Ishikawa (cell line): Measurements from ENCODE around the gene REC114.

Experiments
- CEBPB ChIP-seq: IDR thresholded peaks from 2 replicates; pipeline ENCODE4 v1.6.1; 2012
- CREB1 ChIP-seq: IDR thresholded peaks from 2 replicates; pipeline ENCODE4 v1.6.1; 2012; ENCODE audit warnings: low read depth
- EGR1 ChIP-seq: IDR thresholded peaks from 2 replicates; pipeline ENCODE4 v1.6.1; 2012
- EP300 ChIP-seq: IDR thresholded peaks from 2 replicates; pipeline ENCODE4 v1.6.1; 2012; ENCODE audit warnings: borderline replicate concordance
- FOXM1 ChIP-seq: IDR thresholded peaks from 2 replicates; pipeline ENCODE4 v1.6.1; 2012; ENCODE audit warnings: low read depth, borderline replicate concordance
- MAX ChIP-seq: IDR thresholded peaks from 2 replicates; pipeline ENCODE4 v1.6.1; 2012
- NFIC ChIP-seq: IDR thresholded peaks from 2 replicates; pipeline ENCODE4 v1.6.1; 2012
- RAD21 ChIP-seq: IDR thresholded peaks from 2 replicates; pipeline ENCODE4 v1.6.1; 2012; ENCODE audit warnings: low read depth
- REST ChIP-seq: IDR thresholded peaks from 2 replicates; pipeline ENCODE4 v1.6.1; 2012; ENCODE audit warnings: low read depth, mild to moderate bottlenecking
- TAF1 ChIP-seq: IDR thresholded peaks from 2 replicates; pipeline ENCODE4 v1.6.1; 2012; ENCODE audit warnings: low read depth, mild to moderate bottlenecking
- TCF12 ChIP-seq: IDR thresholded peaks from 2 replicates; pipeline ENCODE4 v1.6.1; 2012; ENCODE audit warnings: low read depth
- TEAD4 ChIP-seq: IDR thresholded peaks from 2 replicates; pipeline ENCODE4 v1.6.1; 2012
- USF1 ChIP-seq: IDR thresholded peaks from 2 replicates; pipeline ENCODE4 v1.6.1; 2012
- YY1 ChIP-seq: IDR thresholded peaks from 2 replicates; pipeline ENCODE4 v1.6.1; 2012; ENCODE audit warnings: low read depth
- ZBTB7A ChIP-seq: IDR thresholded peaks from 2 replicates; pipeline ENCODE4 v1.6.1; 2012; ENCODE audit warnings: low read depth

The REC114 gene

DNA sequence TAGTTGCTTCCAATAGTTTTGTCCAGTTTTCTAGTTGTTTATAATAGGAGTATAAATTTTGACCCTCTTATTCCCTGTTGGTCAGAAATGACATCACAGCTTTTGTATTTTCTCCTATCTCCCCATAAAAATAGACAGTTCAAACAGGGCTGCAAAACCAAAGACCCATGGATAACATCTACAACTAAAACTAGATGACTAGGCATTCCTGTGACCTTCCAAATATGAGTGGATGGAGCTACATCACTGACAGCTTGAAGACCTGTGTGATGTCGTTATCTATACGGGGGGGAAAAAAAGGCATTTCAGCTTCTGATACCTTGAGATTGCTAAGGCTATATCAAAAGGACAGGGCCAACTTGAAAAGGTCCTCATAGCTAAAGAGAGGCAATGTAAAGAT, 84.6 kb downstream of the REC114 start:
- no peak for TF ChIP-seq USF1
- no peak for TF ChIP-seq FOXM1
- no peak for TF ChIP-seq MAX
- TF ChIP-seq NFIC, result no peak

- TF ChIP-seq NFIC, result no peak
- TF ChIP-seq MAX, result no peak
- TF ChIP-seq TEAD4, result no peak
- TF ChIP-seq REST, result no peak
- no peak for TF ChIP-seq EP300
- TF ChIP-seq EGR1, result no peak
- TF ChIP-seq TCF12, result no peak
- no peak for TF ChIP-seq TAF1
- no peak for TF ChIP-seq CEBPB
- TF ChIP-seq FOXM1, result no peak
- TF ChIP-seq USF1, result no peak
- TF ChIP-seq ZBTB7A, result no peak
- no peak for TF ChIP-seq RAD21
- no peak for TF ChIP-seq YY1
Observed at GRCh38 chr15:73530649-73531048, 87.7 kb downstream of the REC114 start.

GRCh38 chr15:73538123-73538522, 95.2 kb downstream of the REC114 start:
- TF ChIP-seq TEAD4, result no peak
- TF ChIP-seq FOXM1, result no peak
- TF ChIP-seq CEBPB, result no peak
- no peak for TF ChIP-seq MAX
- TF ChIP-seq TAF1, result no peak
- no peak for TF ChIP-seq TCF12
- no peak for TF ChIP-seq USF1
- TF ChIP-seq NFIC, result no peak
- no peak for TF ChIP-seq REST
- no peak for TF ChIP-seq CREB1
- no peak for TF ChIP-seq YY1
- TF ChIP-seq RAD21, result no peak
- no peak for TF ChIP-seq ZBTB7A
- TF ChIP-seq EGR1, result no peak

DNA sequence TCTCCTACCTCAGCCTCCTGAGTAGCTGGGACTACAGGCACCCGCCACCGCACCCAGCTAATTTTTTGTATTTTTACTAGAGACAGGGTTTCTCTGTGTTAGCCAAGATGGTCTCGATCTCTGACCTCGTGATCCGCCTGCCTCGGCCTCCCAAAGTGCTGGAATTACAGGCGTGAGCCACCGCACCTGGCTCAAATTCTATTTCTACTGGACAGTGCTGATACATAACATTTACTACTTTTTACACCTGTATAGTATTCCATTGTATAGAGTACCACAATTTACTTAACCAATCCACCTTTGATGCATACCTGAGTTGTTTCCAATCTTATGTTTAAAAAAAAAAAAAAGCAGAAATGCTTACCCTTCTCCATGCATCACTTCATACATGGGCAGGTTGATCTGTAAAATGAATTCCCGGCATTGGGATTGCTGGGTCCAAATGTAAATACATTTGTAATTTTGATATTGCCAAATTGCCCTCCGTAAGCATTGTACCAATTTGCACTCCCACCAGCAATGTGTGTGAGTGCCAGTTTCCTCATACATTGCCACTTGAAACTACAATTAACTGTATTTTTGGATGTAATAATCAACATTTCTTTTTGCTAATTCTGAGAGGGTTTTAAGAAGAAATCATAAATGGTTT, 95.7 kb downstream of the REC114 start:
- TF ChIP-seq CREB1 (no peak), TCF12 (no peak), YY1 (no peak), FOXM1 (no peak), EP300 (no peak), REST (no peak), CEBPB (no peak), USF1 (no peak), NFIC (no peak), TAF1 (no peak), MAX (no peak)
